ENCODE data around the gene RPS16.
A peak's percentile ranks its signal among the peaks of the same experiment; 100 is the strongest.
"Not testable (repeated sequence)": the region's sequence is repeated elsewhere in the genome, so short reads cannot be mapped to it uniquely, and the experiment has no call there.

Gene RPS16

GRCh38 chr19:39435499-39436349, at the start of gene RPS16:
Gene RPS16, minus strand, starts transcription at chr19:39435949. Its CDS starts 54 bp downstream, at chr19:39435895.
- Histone ChIP-seq H3K27me3 (ENCODE audit: insufficient read depth, insufficient read length) (no peaks in the 10 kb centered on the region), H3K9me3 (ENCODE audit: insufficient read depth, low read length) (no peaks in the 10 kb centered on the region), H3K36me3 (ENCODE audit: insufficient read depth, insufficient read length, low read length) (peaks cover 37% of the 10 kb centered on the region), H3K4me3 (ENCODE audit: insufficient read length, low read depth) (peak within 1 kb of the TSS; percentile 92), H3K4me1 (ENCODE audit: insufficient read depth, insufficient read length) (peaks cover 4% of the 10 kb centered on the region), H3K9ac (ENCODE audit: insufficient read length, low read depth) (peak within 1 kb of the TSS; percentile 92)
- TF ChIP-seq ZNF274 (IDR thresholded peaks at IDR 0.05; ENCODE audit: low read depth, low read length), result no peak
- no peak for TF ChIP-seq YY1 (IDR thresholded peaks at IDR 0.05; ENCODE audit: insufficient read depth, insufficient read length)
- TF ChIP-seq SUZ12 (IDR thresholded peaks at IDR 0.05; ENCODE audit: extremely low read depth, insufficient read depth, insufficient read length), result no peak
- peak; percentile 92 for DNase-seq (ENCODE audit: low read depth, low spot score)

- peaks cover 51% of the 10 kb centered on the region for H3K36me3 ChIP-seq (ENCODE audit: insufficient read depth, insufficient read length, low read length)
- H3K9ac ChIP-seq (ENCODE audit: insufficient read length, low read depth), result no peak overlapping the region
- no peak for DNase-seq (ENCODE audit: low read depth, low spot score)
- no peak overlapping the region for H3K4me3 ChIP-seq (ENCODE audit: insufficient read length, low read depth)
- no peaks in the 10 kb centered on the region for H3K9me3 ChIP-seq (ENCODE audit: insufficient read depth, low read length)
- no peaks in the 10 kb centered on the region for H3K4me1 ChIP-seq (ENCODE audit: insufficient read depth, insufficient read length)
- H3K27me3 ChIP-seq (ENCODE audit: insufficient read depth, insufficient read length), result no peaks in the 10 kb centered on the region
- no peak for TF ChIP-seq YY1 (IDR thresholded peaks at IDR 0.05; ENCODE audit: insufficient read depth, insufficient read length)
- no peak for TF ChIP-seq ZNF274 (IDR thresholded peaks at IDR 0.05; ENCODE audit: low read depth, low read length)
- TF ChIP-seq SUZ12 (IDR thresholded peaks at IDR 0.05; ENCODE audit: extremely low read depth, insufficient read depth, insufficient read length), result no peak
Observed at GRCh38 chr19:39483141-39483540, 47.4 kb upstream of the RPS16 start.

- H3K9me3 ChIP-seq (ENCODE audit: insufficient read depth, low read length), result no peaks in the 10 kb centered on the region
- H3K9ac ChIP-seq (ENCODE audit: insufficient read length, low read depth), result peak overlapping the region; percentile 98
- H3K4me3 ChIP-seq (ENCODE audit: insufficient read length, low read depth), result peak overlapping the region; percentile 99
- TF ChIP-seq YY1 (IDR thresholded peaks at IDR 0.05; ENCODE audit: insufficient read depth, insufficient read length) (no peak), SUZ12 (IDR thresholded peaks at IDR 0.05; ENCODE audit: extremely low read depth, insufficient read depth, insufficient read length) (no peak), ZNF274 (IDR thresholded peaks at IDR 0.05; ENCODE audit: low read depth, low read length) (no peak)
- H3K4me1 ChIP-seq (ENCODE audit: insufficient read depth, insufficient read length), result no peaks in the 10 kb centered on the region
- DNase-seq (ENCODE audit: low read depth, low spot score), result no peak
- H3K36me3 ChIP-seq (ENCODE audit: insufficient read depth, insufficient read length, low read length), result peaks cover 42% of the 10 kb centered on the region
- H3K27me3 ChIP-seq (ENCODE audit: insufficient read depth, insufficient read length), result no peaks in the 10 kb centered on the region
Observed at GRCh38 chr19:39481676-39482075, 45.9 kb upstream of the RPS16 start.

- H3K36me3 ChIP-seq (ENCODE audit: insufficient read depth, insufficient read length, low read length), result peaks cover 42% of the 10 kb centered on the region
- H3K9me3 ChIP-seq (ENCODE audit: insufficient read depth, low read length), result no peaks in the 10 kb centered on the region
- H3K27me3 ChIP-seq (ENCODE audit: insufficient read depth, insufficient read length), result no peaks in the 10 kb centered on the region
- H3K9ac ChIP-seq (ENCODE audit: insufficient read length, low read depth), result peak overlapping the region; percentile 98
- H3K4me3 ChIP-seq (ENCODE audit: insufficient read length, low read depth), result peak overlapping the region; percentile 99
- no peaks in the 10 kb centered on the region for H3K4me1 ChIP-seq (ENCODE audit: insufficient read depth, insufficient read length)
- no peak for DNase-seq (ENCODE audit: low read depth, low spot score)
- no peak for TF ChIP-seq ZNF274 (IDR thresholded peaks at IDR 0.05; ENCODE audit: low read depth, low read length)
- no peak for TF ChIP-seq SUZ12 (IDR thresholded peaks at IDR 0.05; ENCODE audit: extremely low read depth, insufficient read depth, insufficient read length)
- no peak for TF ChIP-seq YY1 (IDR thresholded peaks at IDR 0.05; ENCODE audit: insufficient read depth, insufficient read length)
Observed at GRCh38 chr19:39481229-39481545, 45.4 kb upstream of the RPS16 start.

- H3K9ac ChIP-seq (ENCODE audit: insufficient read length, low read depth), result peak within 1 kb of the TSS; percentile 98
- H3K9me3 ChIP-seq (ENCODE audit: insufficient read depth, low read length), result no peaks in the 10 kb centered on the region
- DNase-seq (ENCODE audit: low read depth, low spot score), result peak; percentile 95
- no peaks in the 10 kb centered on the region for H3K4me1 ChIP-seq (ENCODE audit: insufficient read depth, insufficient read length)
- H3K4me3 ChIP-seq (ENCODE audit: insufficient read length, low read depth), result peak within 1 kb of the TSS; percentile 99
- H3K27me3 ChIP-seq (ENCODE audit: insufficient read depth, insufficient read length), result no peaks in the 10 kb centered on the region
- H3K36me3 ChIP-seq (ENCODE audit: insufficient read depth, insufficient read length, low read length), result peaks cover 42% of the 10 kb centered on the region
- TF ChIP-seq YY1 (IDR thresholded peaks at IDR 0.05; ENCODE audit: insufficient read depth, insufficient read length) (peak; percentile 83), SUZ12 (IDR thresholded peaks at IDR 0.05; ENCODE audit: extremely low read depth, insufficient read depth, insufficient read length) (no peak)
Observed at GRCh38 chr19:39480337-39481228, 44.8 kb upstream of the RPS16 start, which contains the start of gene TIMM50. Gene TIMM50, plus strand, starts transcription at chr19:39480838. Its CDS starts 16 bp downstream, at chr19:39480854.

GRCh38 chr19:39479916-39480315, 44.2 kb upstream of the RPS16 start:
- Histone ChIP-seq H3K36me3 (ENCODE audit: insufficient read depth, insufficient read length, low read length) (peaks cover 45% of the 10 kb centered on the region), H3K4me3 (ENCODE audit: insufficient read length, low read depth) (no peak overlapping the region), H3K4me1 (ENCODE audit: insufficient read depth, insufficient read length) (no peaks in the 10 kb centered on the region), H3K9ac (ENCODE audit: insufficient read length, low read depth) (peak overlapping the region; percentile 64), H3K9me3 (ENCODE audit: insufficient read depth, low read length) (no peaks in the 10 kb centered on the region), H3K27me3 (ENCODE audit: insufficient read depth, insufficient read length) (no peaks in the 10 kb centered on the region)
- no peak for DNase-seq (ENCODE audit: low read depth, low spot score)
- TF ChIP-seq SUZ12 (IDR thresholded peaks at IDR 0.05; ENCODE audit: extremely low read depth, insufficient read depth, insufficient read length) (no peak), YY1 (IDR thresholded peaks at IDR 0.05; ENCODE audit: insufficient read depth, insufficient read length) (no peak), ZNF274 (IDR thresholded peaks at IDR 0.05; ENCODE audit: low read depth, low read length) (no peak)

- not testable (repeated sequence) for H3K9me3 ChIP-seq (ENCODE audit: insufficient read depth, low read length); H3K27me3 ChIP-seq (ENCODE audit: insufficient read depth, insufficient read length); H3K9ac ChIP-seq (ENCODE audit: insufficient read length, low read depth); H3K4me3 ChIP-seq (ENCODE audit: insufficient read length, low read depth); H3K4me1 ChIP-seq (ENCODE audit: insufficient read depth, insufficient read length); DNase-seq (ENCODE audit: low read depth, low spot score)
- peaks cover 47% of the 10 kb centered on the region for H3K36me3 ChIP-seq (ENCODE audit: insufficient read depth, insufficient read length, low read length)
Observed at GRCh38 chr19:39479319-39479801, 43.6 kb upstream of the RPS16 start.
